Erythroblast (primary cell): ENCODE results near the gene SORL1.

Source experiments
- GATA1 ChIP-seq: IDR thresholded peaks from 2 replicates; pipeline ENCODE4 v1.6.1; 2011; ENCODE audit warnings: low read depth, mild to moderate bottlenecking, control low read depth, low read length, moderate library complexity
- POLR2A ChIP-seq: IDR thresholded peaks from 2 replicates; pipeline ENCODE4 v1.6.1; 2011; ENCODE audit warnings: mild to moderate bottlenecking, low read length

GRCh38 chr11:121571506-121571905 is 119.4 kb downstream of the SORL1 start:
- TF ChIP-seq POLR2A (no peak), GATA1 (no peak)
